Uterus (tissue), 4 donors: ENCODE data around the gene MAMDC4. TPM values are rescaled to one million over a fixed set of nuclear protein-coding genes. Genes with fewer than 3 reads are reported as not detected.
A peak's percentile ranks its signal among the peaks of the same experiment; 100 is the strongest.

ENCODE experiments used
- DNase-seq, 2 donors: peaks; one replicate each; pipeline ENCODE4 v3.0.0-alpha.2; 2019 to 2020
- H3K27ac ChIP-seq, 2 donors: fragments of 200-600 bp; sonication (generic); 1 replicate in 1 of 2; 2 replicates in 1 of 2; pipeline ENCODE4 v1.5.1; 2016 to 2018
- H3K27me3 ChIP-seq, 2 donors: fragments of 200-600 bp; sonication (generic); one replicate each; pipeline ENCODE4 v1.5.1; 2018 to 2019; ENCODE audit warnings: control low read depth in 1 of 2
- H3K36me3 ChIP-seq, 2 donors: fragments of 200-600 bp; sonication (generic); one replicate each; pipeline ENCODE4 v1.5.1; 2019; ENCODE audit warnings: control low read depth in 1 of 2
- H3K4me1 ChIP-seq, 2 donors: fragments of 200-600 bp; sonication (generic); one replicate each; pipeline ENCODE4 v1.5.1; 2018 to 2019; ENCODE audit warnings: control low read depth in 1 of 2
- H3K4me3 ChIP-seq, 2 donors: fragments of 200-600 bp; sonication (generic); 1 replicate in 1 of 2; 2 replicates in 1 of 2; pipeline ENCODE4 v1.5.1; 2018 to 2019; ENCODE audit warnings: mild to moderate bottlenecking in 1 of 2
- H3K9me3 ChIP-seq, 2 donors: fragments of 200-600 bp; sonication (generic); one replicate each; pipeline ENCODE4 v1.5.1; 2019; ENCODE audit warnings: control low read depth in 1 of 2
- CTCF ChIP-seq, 4 experiments: fragments of 200-600 bp in 2 of 4; fragments of 450-650 bp in 2 of 4; sonication (generic) in 2 of 4; IDR thresholded peaks; one replicate each; pipeline ENCODE4 v1.5.1; 2016 to 2019; ENCODE audit warnings: antibody characterized with exemption in 4 of 4, mild to moderate bottlenecking in 2 of 4, moderate library complexity in 1 of 4
- POLR2A ChIP-seq, 2 donors: fragments of 450-650 bp; IDR thresholded peaks; one replicate each; pipeline ENCODE4 v1.6.1; 2016; ENCODE audit warnings: antibody characterized with exemption in 2 of 2, mild to moderate bottlenecking in 1 of 2, moderate library complexity in 1 of 2
- intact Hi-C: fragments of 100-400 bp; cut with DNase I; formaldehyde crosslinking; loops from one replicate; pipeline ENCODE4 v1.15.1; 2023; ENCODE audit warnings: low total_unique reads
- total RNA-seq, 4 donors: library from RNA; depleted of rRNA in 3 of 4; stranded (reverse); fragments of >200 nt in 3 of 4; gene quantifications; one replicate each; pipeline versions ENCODE4 v1.1.0 to v1.2.4, GENCODE V29; 2014 to 2023
- donor health status: DM: yes; HTN: yes; CAD: no.

MAMDC4 gene
- total RNA-seq, 4 donors from 2014 or later: 0.26 to 4.3 (median 4.2) TPM; not detected in 1

DNA sequence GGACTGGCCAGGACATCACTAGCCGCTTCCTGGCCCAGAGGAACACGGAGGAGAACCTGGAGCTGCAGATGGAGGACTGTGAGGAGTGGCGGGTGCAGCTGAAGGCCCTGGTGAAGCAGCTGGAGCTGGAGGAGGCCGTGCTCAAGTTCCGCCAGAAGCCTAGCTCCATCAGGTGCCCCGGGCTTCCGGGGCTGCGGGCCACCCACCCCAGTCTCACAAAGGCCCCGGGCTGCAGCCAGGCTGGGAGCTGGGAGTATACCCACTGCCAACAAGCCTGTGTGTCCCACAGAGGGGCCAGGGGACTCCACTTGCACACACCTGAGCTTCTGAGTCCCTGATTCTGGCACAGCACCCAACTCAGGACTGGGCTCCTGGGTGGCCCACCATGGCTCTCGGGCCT is 46.1 kb upstream of the MAMDC4 start:
- no peak for DNase-seq
- H3K36me3 ChIP-seq: no peaks in the 10 kb centered on the region
- H3K9me3 ChIP-seq: no peaks in the 10 kb centered on the region
- no peak for TF ChIP-seq CTCF (IDR thresholded peaks at IDR 0.05)
- no peak for TF ChIP-seq POLR2A (IDR thresholded peaks at IDR 0.05)
- H3K27me3 ChIP-seq: peaks cover 0 to 11% of the 10 kb centered on the region in 2 donors
- H3K4me3 ChIP-seq: no peak overlapping the region
- H3K27ac ChIP-seq: no peak overlapping the region
- intact Hi-C loops: no loop called here
- H3K4me1 ChIP-seq: peaks cover 0 to 15% of the 10 kb centered on the region in 2 donors

- Histone ChIP-seq H3K36me3 (no peaks in the 10 kb centered on the region), H3K4me3 (peak overlapping the region; percentile 81 to 94), H3K27me3 (peaks cover 0 to 5% of the 10 kb centered on the region in 2 donors), H3K9me3 (no peaks in the 10 kb centered on the region), H3K4me1 (peaks cover 0 to 15% of the 10 kb centered on the region in 2 donors), H3K27ac (peak overlapping the region; percentile 85 to 89)
- intact Hi-C loops: no loop called here
- TF ChIP-seq POLR2A (IDR thresholded peaks at IDR 0.05) (no peak), CTCF (IDR thresholded peaks at IDR 0.05) (no peak)
- DNase-seq: no peak
These were observed 45.4 kb upstream of the MAMDC4 start for GRCh38 chr9:136806631-136807201.

DNA sequence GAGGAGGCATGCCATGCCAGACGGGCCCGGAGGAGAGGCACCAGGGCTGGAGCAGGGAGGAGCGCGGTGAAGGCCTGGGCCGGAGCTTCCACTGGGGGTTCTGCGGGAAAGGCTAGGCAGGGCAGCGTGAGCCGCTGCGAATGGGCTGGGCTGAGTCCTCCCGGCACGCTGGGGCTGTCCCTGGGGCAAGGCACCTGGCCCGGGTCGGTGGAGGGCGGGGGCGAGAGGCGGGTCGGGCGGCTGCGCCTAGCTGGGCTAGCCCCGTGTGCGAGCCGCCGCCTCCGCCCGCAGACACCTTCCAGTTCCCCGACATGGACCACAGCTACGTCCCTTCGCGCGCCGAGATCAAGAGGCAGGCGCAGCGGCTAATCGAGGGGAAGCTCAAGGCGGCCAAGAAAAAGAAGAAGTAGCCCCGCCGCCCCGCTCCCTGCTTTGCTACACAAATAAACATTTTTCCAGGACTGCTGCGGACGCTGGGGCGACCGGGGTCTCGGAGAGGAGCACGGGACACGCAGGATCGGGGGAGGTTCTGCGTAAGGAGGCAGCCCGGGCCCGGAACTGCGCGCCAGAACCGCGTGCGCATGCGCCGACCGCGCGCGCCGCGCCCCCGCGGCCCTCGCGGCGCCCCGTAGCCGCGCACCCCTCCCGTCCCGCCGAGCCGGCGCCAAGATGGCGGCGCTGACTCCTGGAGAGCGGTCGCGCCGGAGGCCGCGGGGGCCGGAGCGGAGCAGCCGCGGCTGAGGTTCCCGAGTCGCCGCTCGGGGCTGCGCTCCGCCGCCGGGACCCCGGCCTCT is 44.7 kb upstream of the MAMDC4 start, which contains the start of gene RABL6:
Gene RABL6, plus strand, starts transcription at position 668 of the 794 bp plus-strand sequence. CDS start 249 bp downstream, outside the sequence.
- H3K4me1 ChIP-seq: peaks cover 0 to 15% of the 10 kb centered on the region in 2 donors
- H3K27ac ChIP-seq: peak within 1 kb of the TSS; percentile 85 to 89
- TF ChIP-seq CTCF (IDR thresholded peaks at IDR 0.05): peak in 2 of 4 experiments; percentile 34 to 45
- TF ChIP-seq POLR2A (IDR thresholded peaks at IDR 0.05): peak; percentile 44 to 82
- H3K4me3 ChIP-seq: peak within 1 kb of the TSS; percentile 81 to 94
- no peaks in the 10 kb centered on the region for H3K27me3 ChIP-seq
- no peaks in the 10 kb centered on the region for H3K9me3 ChIP-seq
- DNase-seq: peak; percentile 65 to 83
- intact Hi-C loops: no loop called here
- no peaks in the 10 kb centered on the region for H3K36me3 ChIP-seq

- H3K9me3 ChIP-seq: no peaks in the 10 kb centered on the region
- H3K4me3 ChIP-seq: peak overlapping the region; percentile 81 to 94
- H3K4me1 ChIP-seq: peaks cover 0 to 15% of the 10 kb centered on the region in 2 donors
- peak overlapping the region; percentile 85 to 89 for H3K27ac ChIP-seq
- DNase-seq: no peak
- TF ChIP-seq CTCF (IDR thresholded peaks at IDR 0.05) (no peak), POLR2A (IDR thresholded peaks at IDR 0.05) (no peak)
- H3K27me3 ChIP-seq: no peaks in the 10 kb centered on the region
- intact Hi-C loops: no loop called here
- no peaks in the 10 kb centered on the region for H3K36me3 ChIP-seq
These were observed 43.9 kb upstream of the MAMDC4 start for GRCh38 chr9:136808075-136808805.
